Measurements from ENCODE around the gene TEX2.
"Not testable (repeated sequence)": the region's sequence is repeated elsewhere in the genome, so short reads cannot be mapped to it uniquely, and the experiment has no call there.

The TEX2 gene

DNA sequence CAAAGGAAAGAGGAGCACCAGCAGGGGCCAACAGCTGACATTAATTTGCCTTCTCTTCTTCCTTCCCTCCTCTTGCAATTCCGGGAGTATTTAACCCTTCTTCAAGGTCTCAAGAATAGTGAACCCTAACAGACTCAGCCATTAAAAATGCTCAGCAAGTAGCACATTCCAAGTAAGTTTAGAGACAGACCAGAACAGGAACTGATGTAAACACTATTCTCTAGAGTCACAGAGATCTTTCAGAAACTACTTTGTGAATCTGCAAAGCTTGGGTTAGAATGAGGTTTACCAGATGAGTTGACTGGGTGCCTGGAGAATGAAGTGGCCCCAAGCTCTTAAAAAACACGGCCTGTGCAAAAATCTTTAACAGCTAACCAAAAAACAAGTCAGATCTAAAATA is 50.9 kb downstream of the TEX2 start:
- no peak for DNase-seq (ENCODE audit: low read depth)

DNA sequence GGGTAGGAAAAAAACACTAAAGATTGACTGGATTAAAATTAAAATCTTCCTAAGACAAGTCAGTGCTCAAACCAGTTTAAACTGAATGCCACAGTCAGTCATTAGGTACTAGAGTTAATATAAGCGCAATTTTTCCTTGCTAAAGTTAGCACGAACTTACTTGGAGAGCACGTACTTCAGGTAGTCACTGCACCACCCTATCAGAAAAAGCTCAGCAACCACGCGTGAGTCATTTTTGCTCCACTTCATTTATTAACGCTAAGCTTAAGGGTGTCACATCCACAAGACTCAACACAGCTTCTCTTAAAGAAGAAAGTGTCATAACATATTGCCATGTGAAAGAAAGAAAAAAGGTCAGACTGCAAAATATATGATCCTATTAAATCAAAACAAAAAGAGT is 53.1 kb downstream of the TEX2 start:
- DNase-seq (ENCODE audit: low read depth): no peak

DNA sequence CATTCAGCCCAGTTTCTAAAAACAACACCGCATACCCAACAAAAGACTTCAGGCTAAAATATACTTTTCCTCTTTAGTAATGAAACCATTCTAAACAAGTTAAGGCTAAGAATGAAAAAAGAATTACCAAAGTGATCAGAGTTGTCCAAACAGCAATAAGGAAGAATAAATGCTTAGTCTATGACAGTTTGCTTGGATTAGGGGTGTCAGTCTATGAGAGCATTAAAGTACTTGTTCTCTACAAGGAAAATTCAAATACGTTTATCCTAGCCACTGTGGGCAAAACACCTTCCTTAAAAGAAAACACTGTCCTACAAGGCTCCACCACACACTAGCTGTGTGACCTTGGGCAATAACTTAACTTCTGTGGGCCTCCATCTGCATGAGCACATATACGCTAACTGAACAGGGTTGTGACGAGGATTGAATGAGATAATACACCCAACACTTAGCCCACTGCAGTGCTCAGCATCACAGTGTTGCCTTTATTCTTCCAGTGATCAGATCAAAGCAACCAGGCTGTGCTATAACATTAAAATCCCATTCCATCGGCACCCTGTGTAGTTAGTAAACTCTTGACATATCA is 53.6 kb downstream of the TEX2 start:
- no peak for DNase-seq (ENCODE audit: low read depth)

DNA sequence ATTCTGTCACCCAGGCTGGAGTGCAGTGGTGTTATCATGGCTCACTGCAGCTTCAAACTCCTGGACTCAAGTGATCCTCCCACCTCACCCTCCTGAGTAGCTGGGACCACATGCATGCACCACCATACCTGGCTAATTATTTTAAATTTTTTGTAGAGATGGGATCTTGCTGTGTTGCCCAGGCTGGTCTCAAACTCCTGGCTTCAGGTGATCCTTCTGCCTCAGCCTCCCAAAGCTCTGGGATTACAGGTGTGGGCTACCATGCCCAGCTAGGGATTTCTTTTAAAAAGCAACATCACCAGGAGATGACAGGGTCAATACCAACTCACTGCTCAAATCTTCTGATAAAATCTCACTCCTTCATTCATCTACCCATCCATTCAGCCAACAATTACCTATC is 54.4 kb downstream of the TEX2 start:
- DNase-seq (ENCODE audit: low read depth): not testable (repeated sequence)

DNA sequence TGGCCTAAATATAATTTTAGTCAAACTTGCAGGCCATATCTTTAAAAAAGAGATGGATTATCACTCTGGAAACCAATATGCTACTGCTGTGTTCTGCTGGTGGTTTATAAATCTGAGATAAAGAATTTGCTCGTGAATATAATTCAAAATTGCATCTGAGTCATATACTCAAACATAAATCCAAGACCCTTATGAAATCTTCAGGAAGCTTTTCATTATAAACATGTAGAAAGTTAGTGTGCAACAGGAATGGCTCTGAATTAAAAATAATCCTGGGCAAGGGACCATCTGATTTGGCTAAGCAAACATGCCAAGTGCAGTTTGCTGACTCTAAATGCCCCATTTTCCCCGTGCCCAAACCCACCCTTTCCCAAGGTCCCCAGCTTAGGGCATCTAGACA is 57.3 kb downstream of the TEX2 start:
- no peak for DNase-seq (ENCODE audit: low read depth)

DNA sequence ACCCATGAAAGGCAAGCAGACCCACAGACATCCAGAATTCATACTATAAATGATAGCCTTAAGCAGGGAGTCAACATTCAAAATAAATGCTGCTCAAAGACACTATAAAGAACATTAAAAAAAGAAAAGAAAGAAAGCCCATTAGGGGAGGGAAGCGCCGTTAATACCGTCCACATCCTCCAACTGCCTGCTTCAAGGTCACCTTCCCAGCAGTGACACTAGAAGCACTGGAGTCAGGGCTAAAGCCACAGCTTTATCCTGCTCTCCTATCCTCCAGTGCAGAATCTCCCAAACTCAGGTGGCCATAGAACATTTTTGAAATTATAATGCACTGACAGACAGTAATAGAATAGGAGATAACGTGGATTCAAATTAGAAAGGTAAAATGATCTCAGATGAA is 59.4 kb downstream of the TEX2 start:
- DNase-seq (ENCODE audit: low read depth): no peak

DNA sequence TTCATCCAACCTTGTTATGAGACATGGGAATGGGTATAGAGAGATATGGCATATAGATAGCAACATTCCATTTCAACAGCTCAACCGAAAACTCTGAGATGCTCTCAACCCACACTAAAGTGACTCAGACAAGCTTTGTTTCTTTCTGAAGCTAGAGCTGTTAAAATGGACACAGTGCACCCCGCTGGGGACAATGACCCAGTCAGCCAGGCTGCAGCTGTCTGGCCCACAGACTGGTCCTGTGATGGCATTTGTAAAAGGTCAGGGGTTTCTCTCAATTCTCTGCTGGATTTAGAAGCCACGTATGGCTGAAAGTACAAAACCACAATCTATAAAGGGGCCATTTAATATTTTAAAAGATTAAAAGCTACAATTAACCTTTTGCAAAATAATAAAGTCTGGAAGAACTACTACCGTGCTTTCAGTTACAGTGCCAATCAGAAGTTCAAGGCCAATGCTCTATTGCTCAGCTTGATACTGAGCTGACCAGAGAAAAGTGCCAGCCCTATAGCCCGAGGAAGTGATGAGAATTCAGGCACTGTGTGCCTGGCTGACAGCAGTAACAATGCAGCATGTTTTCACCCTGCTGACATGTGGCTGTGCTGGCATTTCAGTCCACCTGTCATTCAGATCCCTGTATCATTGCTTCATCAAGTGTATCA is 60.2 kb downstream of the TEX2 start:
- DNase-seq (ENCODE audit: low read depth): no peak

DNA sequence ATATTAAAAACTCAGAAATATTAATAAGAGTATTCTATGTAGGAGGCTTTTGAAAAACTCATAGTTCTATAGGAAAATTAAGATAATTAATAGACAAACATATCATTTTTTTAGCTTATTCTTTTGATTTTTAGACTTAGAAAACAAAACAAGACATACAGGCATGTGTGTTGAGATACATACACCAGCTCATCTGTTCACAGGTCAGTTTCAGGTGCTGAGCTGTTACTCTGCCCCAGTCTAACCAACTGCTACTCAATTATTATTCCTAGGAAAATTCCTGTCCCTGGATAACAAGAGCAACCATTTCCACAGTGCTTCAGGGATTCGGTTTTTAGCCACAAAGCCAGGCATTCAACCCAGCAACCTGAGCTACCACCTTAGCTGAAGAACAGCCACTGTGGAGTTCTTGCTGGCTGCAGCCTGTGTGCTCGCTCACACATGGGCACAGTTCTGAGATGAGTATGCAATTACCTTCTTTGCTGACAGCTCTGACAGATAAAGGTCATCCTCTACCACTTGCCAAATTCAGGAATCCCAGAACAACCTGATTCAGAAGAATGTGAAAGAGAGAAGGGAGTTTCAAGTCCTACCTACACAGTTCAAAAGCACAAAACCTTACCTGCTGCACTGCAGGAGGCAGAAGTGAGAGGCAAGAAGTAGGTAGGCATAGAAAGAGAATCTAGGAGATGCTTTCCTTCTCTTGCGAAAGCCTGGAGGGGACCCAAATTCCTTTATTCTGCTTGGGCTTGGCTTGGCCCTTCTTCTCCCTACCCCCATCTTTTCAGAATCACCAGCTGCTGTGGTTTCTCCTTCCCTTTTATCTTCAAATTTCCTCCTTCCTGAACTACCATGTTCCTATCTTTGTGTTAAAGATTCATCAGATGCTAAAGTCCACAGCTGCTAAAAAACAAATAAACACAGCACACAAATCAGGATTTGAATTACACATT is 62.7 kb downstream of the TEX2 start:
- DNase-seq (ENCODE audit: low read depth): no peak

DNA sequence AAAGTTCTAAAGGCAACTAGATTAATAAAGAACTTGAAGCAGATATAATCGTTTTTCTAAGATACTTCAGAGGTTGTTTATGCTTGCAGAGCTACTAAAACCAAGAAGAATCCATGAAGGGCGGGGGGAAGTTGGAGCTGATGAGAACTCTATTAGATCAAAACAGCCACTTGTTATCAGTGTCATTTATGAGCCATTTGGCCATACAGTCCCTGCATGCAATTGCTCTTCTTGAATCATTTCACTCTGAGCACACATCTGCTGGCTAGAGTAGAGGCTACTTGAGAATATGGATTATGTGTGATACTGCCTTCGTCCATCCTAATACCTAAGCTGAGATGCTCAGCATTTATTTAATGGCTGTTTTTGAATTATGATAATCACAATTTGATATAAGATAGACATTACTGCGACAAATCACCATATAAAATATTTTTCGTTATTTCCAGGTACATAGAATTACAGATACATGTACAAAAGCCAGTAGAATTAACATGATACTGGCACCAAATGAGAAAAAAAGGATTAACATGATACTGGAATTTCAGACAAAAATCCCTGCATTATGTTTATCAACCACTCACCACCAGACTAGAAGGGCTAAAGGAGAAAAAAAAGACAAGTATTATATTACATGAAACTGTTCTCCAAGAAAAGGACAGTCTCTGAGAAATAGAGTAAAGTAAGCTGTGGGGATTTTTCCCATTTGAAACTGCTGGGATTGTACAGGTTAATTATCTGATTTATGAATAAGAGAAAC is 64.5 kb downstream of the TEX2 start:
- no peak for DNase-seq (ENCODE audit: low read depth)

DNA sequence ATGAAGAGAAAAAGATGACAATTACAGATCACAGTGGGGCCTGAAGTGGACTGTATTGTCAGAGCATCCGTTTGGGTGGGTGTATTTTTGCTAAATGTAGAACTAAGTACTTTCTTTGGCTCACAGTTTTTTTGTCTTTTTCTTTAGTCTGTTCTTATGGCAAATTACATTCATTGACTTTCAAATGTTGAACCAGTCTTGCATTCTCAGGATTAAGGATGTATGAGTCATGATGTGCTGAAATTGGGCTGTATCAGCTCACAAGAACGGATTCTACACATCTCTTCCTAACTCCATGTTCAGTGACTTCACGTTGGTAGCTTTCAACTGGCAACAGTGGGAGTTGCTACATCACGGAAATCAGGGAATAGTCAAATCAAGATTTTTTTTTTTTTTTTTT is 66.5 kb downstream of the TEX2 start:
- peak; percentile 40 for DNase-seq (ENCODE audit: low read depth)

DNA sequence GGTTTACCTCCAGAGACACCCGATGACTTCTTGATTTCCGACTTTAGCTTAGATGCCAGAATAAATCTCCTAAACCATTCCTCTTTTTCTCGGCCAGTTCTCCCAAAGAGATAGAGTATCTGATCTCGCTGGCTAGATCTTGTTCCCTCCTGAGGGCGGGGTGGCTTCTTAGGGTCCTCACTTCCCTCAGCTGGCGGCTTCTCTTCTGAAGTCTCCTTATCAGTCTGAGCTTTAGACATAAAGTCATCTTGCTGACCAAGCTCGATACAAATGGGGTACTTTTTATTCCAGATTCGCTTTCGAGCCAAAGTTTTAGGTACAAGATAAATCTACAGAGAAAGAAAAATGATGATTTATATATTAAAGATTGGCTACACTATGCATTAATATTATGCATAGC is 69.5 kb downstream of the TEX2 start:
- no peak for DNase-seq (ENCODE audit: low read depth)

DNA sequence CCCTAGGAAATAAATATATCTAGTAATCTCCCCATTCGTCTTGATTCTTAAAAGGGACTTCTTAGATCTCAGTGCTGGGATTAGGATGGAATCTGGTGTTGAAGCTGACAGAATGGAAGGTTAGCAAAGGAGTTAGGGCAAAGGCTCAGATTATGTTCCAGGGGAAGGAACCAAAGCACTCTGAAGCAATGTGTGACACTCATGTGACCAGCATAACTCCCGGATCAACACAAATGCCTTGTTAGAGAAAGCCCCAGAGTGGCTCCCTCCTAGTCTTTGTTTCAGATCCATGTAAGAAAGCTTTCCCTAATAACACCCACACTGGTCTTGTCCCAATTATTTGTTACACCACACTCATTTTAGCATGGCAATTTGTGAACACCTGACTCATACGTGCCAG is 70.5 kb downstream of the TEX2 start:
- no peak for DNase-seq (ENCODE audit: low read depth)

DNA sequence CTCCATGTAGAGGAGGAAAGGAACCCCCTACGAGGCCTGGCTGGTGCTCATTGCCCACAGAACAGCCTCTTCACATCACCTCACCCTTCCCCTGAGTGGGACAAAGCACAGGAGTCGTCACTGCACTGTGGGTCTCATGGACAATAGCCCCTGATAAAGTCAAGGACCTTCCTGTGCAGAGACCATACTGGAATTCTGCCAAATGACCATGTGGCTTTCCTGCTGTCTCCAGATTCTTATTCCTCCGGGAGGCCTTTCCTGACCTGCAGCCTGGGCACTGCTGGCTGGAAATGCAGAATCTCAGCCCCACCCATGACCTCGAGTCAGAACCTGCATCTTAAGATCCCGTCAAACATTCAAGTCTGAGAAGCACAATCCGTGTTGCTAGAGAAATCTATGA is 72.6 kb downstream of the TEX2 start:
- DNase-seq (ENCODE audit: low read depth): no peak

DNA sequence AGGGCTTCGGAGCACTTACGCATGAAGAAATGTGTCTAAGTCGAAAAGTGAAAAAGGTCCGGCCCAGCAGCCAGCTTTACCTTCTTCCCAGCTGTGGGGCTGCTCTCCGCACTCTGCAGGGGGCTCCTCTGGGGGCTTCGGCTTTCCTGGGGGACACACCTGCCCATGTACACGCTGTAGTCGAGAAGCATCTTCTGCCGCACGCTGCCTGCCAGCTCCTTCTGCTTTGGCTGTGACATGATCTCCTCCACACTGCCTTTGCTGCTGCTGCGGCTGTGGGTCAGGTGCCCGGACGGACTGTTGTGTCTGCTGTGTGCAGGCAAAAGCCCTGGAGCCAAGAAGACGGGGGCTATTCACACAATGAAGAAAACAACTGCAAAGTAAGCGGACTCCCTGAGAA is 75.0 kb downstream of the TEX2 start:
- no peak for DNase-seq (ENCODE audit: low read depth)

DNA sequence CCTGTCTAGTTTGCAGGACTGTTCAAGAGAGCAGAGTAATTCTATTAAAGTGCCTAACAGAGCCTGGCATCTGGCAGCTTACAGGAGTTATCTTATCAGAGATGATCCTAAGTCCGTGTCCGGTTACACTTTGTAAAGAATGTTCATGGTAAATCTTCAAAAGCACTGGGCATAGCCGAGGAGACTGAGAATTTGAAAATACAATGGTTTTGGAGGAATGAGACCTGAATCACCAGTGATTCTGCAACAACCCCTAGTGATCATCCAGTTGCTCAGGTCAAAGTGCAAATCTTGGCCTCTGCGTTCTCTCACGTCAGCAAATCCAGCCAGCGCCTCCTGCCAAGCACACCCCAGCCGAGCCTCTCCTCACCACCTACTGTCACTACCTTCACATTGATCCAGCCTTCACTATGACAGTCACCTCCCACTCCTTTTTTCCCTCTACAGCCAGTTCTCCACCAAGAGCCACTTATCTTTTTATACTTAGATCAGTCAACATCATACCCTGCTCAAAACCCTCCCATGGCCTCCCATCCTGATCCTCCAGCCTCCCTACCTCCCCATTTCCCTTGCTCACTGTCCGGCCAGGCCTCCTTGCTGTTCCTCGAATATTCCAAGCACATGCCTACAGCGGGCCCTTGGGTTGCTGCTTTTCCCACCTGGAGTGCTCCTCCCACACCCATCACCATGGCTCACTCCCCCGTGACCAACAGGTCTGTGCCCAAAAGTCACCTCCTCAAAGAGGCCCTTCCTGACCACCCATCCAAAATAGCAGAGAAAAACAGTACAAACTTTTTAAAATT is 75.8 kb downstream of the TEX2 start:
- no peak for DNase-seq (ENCODE audit: low read depth)

DNA sequence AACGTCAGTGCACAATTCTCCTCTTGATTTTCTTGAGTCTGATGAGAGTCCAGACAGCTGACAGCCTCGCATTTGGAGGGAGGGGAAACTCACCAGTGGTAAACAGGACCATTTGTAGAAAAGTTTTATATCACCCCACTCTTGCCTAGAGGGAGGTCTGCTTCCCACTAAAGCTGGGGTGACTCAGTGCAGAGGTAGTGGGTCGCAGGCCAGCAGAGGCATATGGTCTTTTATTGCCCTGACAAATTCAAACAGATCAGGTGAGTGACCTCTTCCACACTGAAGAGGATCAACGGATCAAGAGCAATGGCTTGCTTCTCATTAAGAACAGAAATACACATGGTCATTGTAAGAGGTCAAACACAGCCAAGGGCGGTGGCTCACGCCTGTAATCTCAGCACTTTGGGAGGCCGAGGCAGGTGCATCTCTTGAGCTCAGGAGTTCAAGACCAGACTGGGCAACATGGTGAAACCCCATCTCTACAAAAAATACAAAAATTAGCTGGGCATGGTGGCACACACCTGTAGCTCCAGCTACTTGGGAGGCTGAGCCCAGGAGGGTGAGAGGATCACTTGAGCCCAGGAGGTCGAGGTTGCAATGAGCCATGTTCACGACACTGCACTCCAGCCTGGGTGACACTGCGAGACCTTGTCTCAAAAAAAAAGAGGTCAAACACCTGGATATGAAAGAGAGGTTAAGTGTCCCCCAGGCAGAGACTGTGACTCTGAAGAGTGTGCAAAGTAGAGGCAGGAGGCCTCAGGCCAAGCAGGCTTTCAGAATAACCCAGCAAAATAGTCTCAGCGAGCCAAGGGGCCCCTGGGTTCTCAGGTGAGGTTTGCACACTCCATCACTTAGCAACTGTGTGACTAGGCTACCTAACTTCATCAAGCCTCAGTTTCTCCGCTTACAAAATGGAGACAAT is 76.6 kb downstream of the TEX2 start:
- no peak for DNase-seq (ENCODE audit: low read depth)

DNA sequence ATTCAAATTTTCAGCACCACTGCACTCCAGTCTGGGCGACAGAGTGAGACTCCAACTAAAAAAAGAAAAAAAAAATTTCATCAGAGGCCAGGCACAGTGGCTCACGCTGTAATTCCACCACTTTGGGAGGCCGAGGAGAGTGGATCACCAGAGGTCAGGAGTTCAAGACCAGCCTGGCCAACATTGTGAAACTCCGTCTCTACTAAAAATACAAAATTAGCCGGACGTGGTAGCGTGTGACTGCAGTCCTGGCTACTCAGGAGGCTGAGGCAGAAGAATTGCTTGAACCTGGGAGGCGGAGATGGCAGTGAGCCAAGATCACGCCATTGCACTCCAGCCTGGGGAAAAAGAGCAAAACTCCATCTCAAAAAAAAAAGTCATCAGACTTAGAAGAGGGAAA is 77.5 kb downstream of the TEX2 start:
- DNase-seq (ENCODE audit: low read depth): not testable (repeated sequence)

DNA sequence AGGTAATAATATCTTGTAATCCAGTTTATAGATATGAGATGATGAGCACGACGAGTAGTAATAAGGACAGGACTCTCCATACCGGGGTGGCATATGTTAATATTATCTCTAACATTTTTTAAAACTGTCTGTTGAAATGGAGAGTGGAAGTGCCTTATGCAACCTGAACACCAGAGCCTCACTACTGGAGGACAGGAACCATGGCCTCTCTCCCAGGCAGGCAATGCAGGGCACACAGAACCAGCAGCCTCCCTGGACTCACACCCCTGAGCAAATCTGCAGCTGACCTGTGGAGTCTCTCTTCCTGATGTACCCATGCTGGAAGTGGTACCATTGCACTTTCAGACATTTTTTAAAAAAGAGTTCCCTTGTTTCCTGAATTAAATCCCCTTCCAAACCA is 78.0 kb downstream of the TEX2 start:
- no peak for DNase-seq (ENCODE audit: low read depth)

DNA sequence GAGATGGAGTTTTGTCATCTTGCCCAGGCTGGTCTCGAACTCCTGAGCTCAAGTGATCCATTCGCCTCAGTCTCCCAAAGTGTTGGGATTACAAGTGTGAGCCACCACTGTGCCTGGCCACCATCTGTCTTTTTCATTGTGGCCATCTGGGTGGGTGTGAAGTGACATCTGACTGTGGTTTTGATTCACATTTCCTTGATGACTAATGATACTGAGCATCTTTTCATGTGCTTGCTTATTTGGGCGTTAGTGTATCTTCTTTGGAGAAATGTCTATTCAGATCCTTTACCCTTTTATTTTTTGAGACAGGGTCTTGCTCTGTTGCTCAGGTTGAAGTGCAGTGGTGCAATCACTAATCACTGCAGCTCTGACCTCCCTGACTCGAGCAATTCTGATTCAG is 79.2 kb downstream of the TEX2 start:
- no peak for DNase-seq (ENCODE audit: low read depth)

DNA sequence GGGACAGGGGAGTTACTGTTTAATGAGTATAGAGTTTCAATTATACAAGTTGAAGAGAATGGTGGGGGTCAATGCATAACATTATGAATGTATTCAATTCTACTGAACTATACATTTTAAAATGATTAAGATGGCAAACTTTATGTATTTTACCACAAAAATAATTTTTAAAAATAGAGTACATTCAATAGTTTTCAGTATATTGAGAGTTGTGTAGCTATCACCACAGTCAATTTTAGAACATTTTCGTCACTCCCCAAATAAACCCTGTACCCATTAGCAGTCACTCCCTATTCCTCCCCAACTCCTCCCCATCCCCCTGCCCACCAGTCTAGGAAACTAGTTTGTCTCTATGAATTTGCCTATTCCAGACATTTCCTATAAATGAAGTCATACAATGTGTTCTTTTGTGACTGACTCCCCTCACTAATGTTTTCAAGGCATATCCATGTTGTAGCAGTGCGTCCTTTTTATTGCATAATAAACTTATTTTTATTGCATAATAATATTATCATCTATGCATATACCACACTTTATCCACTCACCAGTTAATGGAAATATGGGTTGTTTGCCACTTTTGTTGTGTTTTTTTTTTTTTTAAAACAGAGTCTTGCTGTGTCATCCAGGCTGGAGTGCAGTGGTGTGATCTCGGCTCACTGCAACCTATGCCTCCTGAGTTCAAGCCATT is 80.6 kb downstream of the TEX2 start:
- DNase-seq (ENCODE audit: low read depth): no peak

Data from stromal cell of bone marrow (primary cell).